ENCODE measurements around the gene ANKRD24. TPM values are rescaled to one million over a fixed set of nuclear protein-coding genes. Genes with fewer than 3 reads are reported as not detected.

Gene ANKRD24
- total and polyA plus RNA-seq, 2 of the 13 experiments (the other 11 are each of a cell fraction or from before 2014, with no cell fraction given), result 0.13 to 0.24 TPM

DNA sequence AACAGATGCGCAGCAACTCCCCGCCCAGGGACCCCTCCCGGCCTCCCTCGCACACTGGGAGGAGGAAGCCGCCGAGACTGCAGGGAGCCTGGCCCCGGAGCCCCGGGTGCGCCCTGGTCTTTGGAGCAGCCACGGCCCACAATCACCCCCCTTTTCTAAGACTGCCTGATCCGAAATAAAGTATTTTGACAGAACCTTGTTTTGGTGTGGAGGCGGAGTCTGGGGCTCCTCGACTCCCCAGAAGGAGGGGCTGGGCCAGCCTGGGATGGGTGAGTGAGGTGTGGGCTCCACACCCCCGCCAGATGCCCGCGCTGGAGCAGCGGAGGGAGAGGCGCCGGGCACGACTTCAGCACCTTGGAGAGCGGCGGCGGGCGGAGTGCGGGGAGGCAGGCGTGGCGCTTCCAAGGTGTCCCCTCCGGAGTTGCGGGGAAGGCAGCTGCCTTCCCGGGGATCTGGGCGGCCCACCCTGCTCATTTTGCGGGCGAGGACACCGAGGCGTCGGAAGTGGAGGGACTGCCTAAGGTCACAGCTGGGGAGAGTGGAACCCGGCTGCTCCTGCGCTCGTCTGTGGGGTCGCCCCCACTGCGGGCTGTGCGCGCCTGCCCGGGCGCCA is 9.5 kb upstream of the ANKRD24 start (continued):
- TF ChIP-seq, protein P1, sequence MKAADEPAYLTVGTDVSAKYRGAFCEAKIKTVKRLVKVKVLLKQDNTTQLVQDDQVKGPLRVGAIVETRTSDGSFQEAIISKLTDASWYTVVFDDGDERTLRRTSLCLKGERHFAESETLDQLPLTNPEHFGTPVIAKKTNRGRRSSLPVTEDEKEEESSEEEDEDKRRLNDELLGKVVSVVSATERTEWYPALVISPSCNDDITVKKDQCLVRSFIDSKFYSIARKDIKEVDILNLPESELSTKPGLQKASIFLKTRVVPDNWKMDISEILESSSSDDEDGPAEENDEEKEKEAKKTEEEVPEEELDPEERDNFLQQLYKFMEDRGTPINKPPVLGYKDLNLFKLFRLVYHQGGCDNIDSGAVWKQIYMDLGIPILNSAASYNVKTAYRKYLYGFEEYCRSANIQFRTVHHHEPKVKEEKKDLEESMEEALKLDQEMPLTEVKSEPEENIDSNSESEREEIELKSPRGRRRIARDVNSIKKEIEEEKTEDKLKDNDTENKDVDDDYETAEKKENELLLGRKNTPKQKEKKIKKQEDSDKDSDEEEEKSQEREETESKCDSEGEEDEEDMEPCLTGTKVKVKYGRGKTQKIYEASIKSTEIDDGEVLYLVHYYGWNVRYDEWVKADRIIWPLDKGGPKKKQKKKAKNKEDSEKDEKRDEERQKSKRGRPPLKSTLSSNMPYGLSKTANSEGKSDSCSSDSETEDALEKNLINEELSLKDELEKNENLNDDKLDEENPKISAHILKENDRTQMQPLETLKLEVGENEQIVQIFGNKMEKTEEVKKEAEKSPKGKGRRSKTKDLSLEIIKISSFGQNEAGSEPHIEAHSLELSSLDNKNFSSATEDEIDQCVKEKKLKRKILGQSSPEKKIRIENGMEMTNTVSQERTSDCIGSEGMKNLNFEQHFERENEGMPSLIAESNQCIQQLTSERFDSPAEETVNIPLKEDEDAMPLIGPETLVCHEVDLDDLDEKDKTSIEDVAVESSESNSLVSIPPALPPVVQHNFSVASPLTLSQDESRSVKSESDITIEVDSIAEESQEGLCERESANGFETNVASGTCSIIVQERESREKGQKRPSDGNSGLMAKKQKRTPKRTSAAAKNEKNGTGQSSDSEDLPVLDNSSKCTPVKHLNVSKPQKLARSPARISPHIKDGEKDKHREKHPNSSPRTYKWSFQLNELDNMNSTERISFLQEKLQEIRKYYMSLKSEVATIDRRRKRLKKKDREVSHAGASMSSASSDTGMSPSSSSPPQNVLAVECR (CRISPR knock-in tag; IDR thresholded peaks at IDR 0.05; ENCODE audit: borderline replicate concordance), result peak; percentile 40; the same call in 1 of the 2 replicates
- no peak for TF ChIP-seq MTF2 (CRISPR knock-in tag; IDR thresholded peaks at IDR 0.05; ENCODE audit: borderline replicate concordance)
- no peak for TF ChIP-seq NPAS2 (CRISPR knock-in tag; IDR thresholded peaks at IDR 0.05; ENCODE audit: borderline replicate concordance)
- TF ChIP-seq FOSL2 (CRISPR knock-in tag; IDR thresholded peaks at IDR 0.05), result peak; percentile 27; the same call in 1 of the 2 replicates
- peak; percentile 87 for TF ChIP-seq EED (CRISPR knock-in tag; IDR thresholded peaks at IDR 0.05)
- TF ChIP-seq ZNF552 (CRISPR knock-in tag; IDR thresholded peaks at IDR 0.05; ENCODE audit: borderline replicate concordance), result no peak
- no peak for TF ChIP-seq KAT7 (CRISPR knock-in tag; IDR thresholded peaks at IDR 0.05; ENCODE audit: borderline replicate concordance)
- no peak for TF ChIP-seq ASH2L (IDR thresholded peaks at IDR 0.05; ENCODE audit: insufficient read length, low read depth, low read length)
- TF ChIP-seq SETDB1 (CRISPR knock-in tag; IDR thresholded peaks at IDR 0.05; ENCODE audit: borderline replicate concordance), result no peak
- TF ChIP-seq, protein P2, sequence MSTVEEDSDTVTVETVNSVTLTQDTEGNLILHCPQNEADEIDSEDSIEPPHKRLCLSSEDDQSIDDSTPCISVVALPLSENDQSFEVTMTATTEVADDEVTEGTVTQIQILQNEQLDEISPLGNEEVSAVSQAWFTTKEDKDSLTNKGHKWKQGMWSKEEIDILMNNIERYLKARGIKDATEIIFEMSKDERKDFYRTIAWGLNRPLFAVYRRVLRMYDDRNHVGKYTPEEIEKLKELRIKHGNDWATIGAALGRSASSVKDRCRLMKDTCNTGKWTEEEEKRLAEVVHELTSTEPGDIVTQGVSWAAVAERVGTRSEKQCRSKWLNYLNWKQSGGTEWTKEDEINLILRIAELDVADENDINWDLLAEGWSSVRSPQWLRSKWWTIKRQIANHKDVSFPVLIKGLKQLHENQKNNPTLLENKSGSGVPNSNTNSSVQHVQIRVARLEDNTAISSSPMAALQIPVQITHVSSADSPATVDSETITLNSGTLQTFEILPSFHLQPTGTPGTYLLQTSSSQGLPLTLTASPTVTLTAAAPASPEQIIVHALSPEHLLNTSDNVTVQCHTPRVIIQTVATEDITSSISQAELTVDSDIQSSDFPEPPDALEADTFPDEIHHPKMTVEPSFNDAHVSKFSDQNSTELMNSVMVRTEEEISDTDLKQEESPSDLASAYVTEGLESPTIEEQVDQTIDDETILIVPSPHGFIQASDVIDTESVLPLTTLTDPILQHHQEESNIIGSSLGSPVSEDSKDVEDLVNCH (CRISPR knock-in tag; IDR thresholded peaks at IDR 0.05), result no peak
- 0 out of 2 replicates have a peak, but pooled peaks have one; percentile 58 for TF ChIP-seq MED13 (CRISPR knock-in tag; IDR thresholded peaks at IDR 0.05)
- TF ChIP-seq ZNF33A (CRISPR knock-in tag; IDR thresholded peaks at IDR 0.05; ENCODE audit: borderline replicate concordance), result no peak
- no peak for TF ChIP-seq FLYWCH1 (CRISPR knock-in tag; IDR thresholded peaks at IDR 0.05)
- TF ChIP-seq ZNF224 (CRISPR knock-in tag; IDR thresholded peaks at IDR 0.05), result no peak
- no peak for TF ChIP-seq NCOR1 (IDR thresholded peaks at IDR 0.05; ENCODE audit: borderline replicate concordance, low read length)
- no peak for TF ChIP-seq SRSF4 (IDR thresholded peaks at IDR 0.05; ENCODE audit: low read depth, low read length, poor library complexity, severe bottlenecking)
- TF ChIP-seq ZNF263 (CRISPR knock-in tag; IDR thresholded peaks at IDR 0.05), result 0 out of 2 replicates have a peak, but pooled peaks have one; percentile 43
- TF ChIP-seq HNRNPL (IDR thresholded peaks at IDR 0.05; ENCODE audit: low read depth, low read length), result 0 out of 2 replicates have a peak, but pooled peaks have one; percentile 44
- TF ChIP-seq, protein P3, sequence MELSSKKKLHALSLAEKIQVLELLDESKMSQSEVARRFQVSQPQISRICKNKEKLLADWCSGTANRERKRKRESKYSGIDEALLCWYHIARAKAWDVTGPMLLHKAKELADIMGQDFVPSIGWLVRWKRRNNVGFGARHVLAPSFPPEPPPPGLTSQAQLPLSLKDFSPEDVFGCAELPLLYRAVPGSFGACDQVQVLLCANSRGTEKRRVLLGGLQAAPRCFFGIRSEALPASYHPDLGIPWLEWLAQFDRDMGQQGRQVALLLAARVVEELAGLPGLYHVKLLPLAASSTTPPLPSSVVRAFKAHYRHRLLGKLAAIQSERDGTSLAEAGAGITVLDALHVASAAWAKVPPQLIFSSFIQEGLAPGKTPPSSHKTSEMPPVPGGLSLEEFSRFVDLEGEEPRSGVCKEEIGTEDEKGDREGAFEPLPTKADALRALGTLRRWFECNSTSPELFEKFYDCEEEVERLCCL (CRISPR knock-in tag; IDR thresholded peaks at IDR 0.05; ENCODE audit: borderline replicate concordance), result no peak
- TF ChIP-seq BORCS8-MEF2B (CRISPR knock-in tag; IDR thresholded peaks at IDR 0.05), result peak; percentile 70; the same call in 1 of the 2 replicates
